Hippocampal formation (tissue), 2 donors: ENCODE results near the gene PET100.

Source experiments
- DNase-seq, 2 donors: peaks; one replicate each; lab custom pipeline; 2025; lab: John Stamatoyannopoulos, UW

The PET100 gene

DNA sequence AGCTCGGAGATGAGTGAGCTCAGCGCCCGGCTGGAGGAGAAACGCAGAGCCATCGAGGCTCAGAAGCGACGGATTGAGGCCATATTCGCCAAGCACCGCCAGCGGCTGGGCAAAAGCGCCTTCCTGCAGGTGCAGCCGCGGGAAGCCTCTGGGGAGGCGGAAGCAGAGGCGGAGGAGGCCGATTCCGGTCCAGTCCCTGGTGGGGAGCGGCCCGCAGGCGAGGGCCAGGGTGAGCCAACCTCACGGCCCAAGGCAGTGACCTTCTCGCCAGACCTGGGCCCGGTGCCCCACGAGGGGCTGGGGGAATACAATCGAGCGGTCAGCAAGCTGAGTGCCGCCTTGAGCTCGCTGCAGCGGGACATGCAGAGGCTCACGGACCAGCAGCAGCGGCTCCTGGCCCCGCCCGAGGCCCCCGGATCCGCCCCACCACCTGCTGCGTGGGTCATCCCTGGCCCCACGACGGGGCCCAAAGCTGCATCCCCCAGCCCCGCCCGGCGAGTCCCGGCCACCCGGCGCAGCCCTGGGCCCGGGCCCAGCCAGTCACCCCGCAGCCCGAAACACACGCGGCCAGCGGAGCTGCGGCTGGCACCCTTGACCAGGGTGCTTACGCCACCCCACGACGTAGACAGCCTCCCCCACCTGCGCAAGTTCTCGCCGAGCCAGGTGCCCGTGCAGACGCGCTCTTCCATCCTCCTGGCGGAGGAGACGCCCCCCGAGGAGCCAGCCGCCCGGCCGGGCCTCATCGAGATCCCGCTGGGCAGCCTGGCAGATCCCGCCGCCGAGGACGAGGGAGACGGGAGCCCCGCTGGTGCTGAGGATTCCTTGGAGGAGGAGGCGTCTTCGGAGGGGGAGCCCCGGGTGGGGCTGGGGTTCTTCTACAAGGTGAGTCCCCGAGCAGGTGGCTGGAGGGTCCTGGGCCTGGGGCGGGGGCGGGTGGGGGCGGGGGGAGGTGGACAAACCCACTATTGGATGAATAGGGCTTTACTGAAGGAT is 17.0 kb upstream of the PET100 start:
- DNase-seq = no peak

DNA sequence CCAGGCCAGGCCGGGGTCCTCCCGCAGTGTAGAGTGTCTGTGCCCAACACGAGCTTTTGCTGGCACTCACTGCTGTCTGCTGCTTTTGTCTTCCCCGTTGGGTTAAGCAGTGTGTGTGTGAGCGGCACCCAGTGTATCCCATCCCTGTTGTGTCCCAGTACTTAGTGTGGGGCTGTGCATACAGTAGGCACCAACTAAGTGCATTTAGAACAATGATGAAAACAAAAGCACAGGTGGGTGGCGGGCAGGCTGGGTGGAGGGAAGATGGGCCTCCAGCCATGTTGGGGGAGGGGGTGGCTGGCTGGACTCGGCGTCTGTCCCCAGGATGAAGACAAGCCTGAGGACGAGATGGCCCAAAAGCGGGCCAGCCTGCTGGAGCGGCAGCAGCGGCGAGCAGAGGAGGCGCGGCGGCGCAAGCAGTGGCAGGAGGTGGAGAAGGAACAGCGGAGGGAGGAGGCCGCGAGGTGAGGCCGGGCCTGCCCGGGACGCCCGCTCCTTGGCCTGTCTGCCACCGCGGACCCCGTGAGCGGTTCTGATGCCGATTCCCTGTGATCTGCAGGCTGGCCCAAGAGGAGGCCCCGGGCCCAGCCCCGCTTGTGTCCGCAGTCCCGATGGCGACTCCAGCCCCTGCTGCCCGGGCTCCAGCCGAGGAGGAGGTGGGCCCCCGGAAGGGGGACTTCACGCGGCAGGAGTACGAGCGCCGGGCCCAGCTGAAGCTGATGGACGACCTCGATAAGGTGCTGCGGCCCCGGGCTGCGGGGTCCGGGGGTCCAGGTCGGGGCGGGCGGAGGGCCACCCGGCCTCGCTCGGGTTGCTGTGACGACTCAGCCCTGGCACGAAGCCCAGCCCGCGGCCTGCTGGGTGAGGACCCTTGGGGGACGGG is 14.5 kb upstream of the PET100 start:
- DNase-seq = no peak

DNA sequence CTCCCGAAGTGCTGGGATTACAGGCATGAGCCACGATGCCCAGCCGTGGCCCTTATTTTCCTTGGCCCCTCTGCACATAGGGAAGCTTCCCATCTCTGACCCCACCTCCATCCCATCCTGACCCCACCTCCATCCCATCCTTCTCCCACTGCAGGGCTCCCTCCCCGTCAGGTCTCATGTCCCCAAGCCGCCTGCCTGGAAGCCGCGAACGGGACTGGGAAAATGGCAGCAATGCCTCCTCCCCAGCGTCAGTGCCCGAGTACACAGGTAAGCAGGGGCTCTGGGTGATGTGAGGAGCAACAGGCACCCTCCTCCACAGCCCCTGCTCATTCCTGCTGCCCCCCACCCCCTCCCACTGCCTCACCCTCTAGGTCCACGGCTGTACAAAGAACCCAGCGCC is 12.4 kb upstream of the PET100 start:
- DNase-seq = no peak

- DNase-seq = no peak
Measured at GRCh38 chr19:7617735-7618134, 11.9 kb upstream of the PET100 start.

- DNase-seq = no peak
Measured at GRCh38 chr19:7618348-7618747, 11.2 kb upstream of the PET100 start.

- no peak for DNase-seq
Measured at GRCh38 chr19:7618771-7619510, 10.7 kb upstream of the PET100 start.

DNA sequence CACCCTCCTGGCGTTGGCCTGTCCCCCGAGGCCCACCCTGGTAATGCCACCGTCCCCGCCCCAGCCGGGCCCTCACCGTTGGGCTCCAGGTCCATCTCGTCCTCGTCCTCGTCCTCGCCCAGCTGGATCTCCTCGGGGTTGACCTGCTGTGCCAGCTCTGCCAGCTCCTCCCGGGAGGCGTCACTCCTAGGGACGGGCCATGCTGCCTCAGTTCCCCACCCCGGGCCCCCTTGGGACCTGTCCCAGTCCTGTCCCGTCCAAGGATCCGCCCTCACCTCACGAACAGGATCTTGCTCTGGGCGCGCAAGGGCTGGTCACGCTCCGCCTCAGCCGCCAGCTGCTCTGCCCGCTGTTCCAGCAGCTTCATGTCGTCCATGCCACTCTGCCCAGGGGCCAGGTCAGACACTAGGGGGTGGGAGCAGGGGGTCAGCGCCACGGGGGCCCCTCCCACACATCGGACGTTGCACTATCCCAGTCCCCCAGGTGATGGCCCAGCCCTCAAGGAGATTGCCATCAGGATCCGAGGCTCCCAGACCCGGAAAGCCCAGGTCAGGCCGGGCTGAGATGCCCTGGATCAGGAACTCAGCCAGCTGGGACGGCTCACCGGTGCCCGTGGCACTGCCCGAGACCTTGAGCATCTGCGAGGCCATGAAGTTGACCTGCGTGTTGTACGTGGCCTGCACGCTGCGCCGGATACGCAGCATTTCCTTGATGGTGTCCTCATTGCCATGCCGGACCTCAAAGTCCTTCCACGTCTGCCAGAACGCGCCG is 9.7 kb upstream of the PET100 start:
- no peak for DNase-seq

GRCh38 chr19:7620442-7621412 is 8.9 kb upstream of the PET100 start:
- no peak for DNase-seq

GRCh38 chr19:7622933-7623685 is 6.5 kb upstream of the PET100 start:
- DNase-seq = no peak

DNA sequence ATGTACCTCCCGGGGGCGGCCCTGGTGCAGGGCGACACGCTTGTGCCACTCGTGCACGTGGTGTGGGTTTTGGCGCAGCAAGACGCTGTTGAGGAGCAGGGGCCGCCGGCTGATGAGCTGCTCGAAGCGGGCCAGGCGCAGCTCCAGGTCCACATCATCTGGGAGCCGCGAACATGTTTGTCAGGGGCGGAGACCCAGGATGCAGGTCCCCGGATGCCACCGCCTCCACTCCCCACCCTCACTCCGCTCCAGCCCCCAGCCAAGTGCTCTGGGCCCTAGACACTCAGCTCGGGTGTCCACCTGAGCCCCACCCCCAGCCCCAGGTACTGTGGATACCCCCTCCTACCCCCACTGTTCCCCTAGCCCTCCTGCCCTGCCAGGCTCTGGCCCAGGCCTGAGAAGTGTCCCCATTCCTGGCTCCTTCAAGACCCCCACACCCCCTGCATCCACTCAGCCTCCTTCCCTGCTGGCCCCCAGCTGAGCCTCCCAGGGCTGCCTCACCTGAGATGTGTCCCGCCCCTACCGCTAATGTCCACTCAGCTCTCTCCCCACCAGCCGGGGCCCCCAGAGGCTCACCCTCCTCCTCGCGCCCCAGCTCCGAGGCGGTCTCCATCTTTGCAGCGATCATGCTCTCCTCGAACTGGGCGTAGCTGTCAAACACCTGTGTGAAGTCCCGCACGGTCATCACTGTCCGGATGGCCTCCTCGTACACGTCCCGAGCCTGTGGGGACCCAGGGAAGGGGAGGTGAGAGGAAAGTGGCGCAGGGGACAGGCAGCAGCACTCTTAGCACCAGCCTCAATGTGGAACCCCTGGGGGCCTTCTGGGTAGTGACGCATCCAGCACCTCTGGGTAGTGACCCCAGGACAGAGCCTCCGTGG is 5.6 kb upstream of the PET100 start:
- no peak for DNase-seq

DNA sequence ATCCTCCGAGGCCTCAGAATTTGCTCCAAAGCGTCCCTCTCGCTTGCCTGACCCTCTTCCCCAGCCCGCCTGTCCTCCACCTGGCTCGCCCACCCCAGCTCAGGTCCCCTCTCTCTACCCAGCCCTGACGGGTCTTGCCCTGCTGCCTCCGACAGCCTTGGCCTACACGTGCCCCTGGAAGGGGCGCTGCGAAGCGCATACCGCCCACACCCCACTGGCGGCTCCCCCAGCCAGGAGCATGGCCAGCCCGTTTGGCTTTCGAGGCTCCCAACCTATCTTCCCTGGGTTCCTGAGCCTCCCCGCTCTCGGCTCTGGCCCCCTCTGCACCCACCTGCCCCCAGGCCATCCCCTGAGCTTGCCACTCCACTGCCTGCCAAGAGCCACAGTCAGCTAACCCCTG is 4.8 kb upstream of the PET100 start:
- no peak for DNase-seq

- DNase-seq = no peak
Measured at GRCh38 chr19:7625763-7626372, 3.7 kb upstream of the PET100 start.

DNA sequence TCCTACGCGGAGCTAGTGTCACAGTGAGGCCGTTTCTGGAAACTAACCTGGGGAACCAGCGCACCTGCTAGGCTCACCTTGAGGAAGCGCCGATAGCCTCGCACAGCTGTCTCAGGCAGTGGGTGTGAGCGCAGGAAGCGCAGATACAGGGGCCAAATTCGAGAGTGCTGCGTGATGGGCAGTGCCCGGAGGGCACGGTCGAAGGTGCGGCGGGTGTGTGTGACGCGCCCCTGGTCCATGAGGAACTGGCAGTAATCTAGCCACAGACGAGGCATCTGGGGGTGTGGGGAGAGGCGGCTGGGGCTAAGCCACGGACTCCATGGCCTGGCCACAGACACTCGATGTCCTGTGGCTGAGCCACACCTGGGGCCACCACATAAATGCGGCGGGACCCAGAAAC is 2.4 kb upstream of the PET100 start:
- DNase-seq = no peak

DNA sequence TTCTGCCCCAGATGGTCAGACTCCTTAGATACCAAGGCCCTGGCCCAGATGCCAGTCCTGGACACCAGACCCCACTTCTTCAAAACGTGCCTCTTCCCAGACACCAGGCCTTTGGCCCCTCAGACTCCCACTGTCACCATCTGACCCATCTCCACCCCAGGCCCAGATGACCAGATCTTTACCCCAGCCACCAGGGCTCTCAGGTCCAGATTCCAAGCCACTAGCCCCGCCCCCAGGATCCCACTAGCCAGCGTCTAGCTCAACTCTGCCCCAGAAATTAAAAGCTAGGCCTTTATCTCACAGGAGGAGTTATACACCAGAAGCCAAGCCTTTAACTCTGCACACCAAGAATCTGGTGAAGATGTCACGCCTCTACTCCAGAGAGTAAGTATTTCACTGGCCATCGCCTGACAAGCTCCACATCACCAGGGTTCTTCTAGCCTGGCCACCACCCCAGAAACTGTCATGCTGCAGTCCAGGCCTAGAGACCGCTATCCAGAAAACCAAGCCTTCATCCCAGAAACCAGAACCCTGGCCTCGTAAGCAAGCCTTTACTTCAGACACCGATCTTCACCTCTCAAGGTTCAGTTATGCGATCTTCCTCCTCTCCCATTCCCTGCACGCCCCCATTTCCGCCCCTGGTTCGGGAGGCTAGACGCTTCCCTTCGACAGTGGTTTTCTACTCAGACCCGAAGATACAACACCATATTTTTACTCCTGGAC is 843 bp upstream of the PET100 start:
- no peak for DNase-seq

- DNase-seq = no peak
Measured at GRCh38 chr19:7631577-7631976, 2.0 kb downstream of the PET100 start.

GRCh38 chr19:7632340-7633203 is 3.0 kb downstream of the PET100 start:
- no peak for DNase-seq
